ENCODE measurements around the gene DNMT3L.
"Not testable (repeated sequence)": the region's sequence is repeated elsewhere in the genome, so short reads cannot be mapped to it uniquely, and the experiment has no call there.

The DNMT3L gene

DNA sequence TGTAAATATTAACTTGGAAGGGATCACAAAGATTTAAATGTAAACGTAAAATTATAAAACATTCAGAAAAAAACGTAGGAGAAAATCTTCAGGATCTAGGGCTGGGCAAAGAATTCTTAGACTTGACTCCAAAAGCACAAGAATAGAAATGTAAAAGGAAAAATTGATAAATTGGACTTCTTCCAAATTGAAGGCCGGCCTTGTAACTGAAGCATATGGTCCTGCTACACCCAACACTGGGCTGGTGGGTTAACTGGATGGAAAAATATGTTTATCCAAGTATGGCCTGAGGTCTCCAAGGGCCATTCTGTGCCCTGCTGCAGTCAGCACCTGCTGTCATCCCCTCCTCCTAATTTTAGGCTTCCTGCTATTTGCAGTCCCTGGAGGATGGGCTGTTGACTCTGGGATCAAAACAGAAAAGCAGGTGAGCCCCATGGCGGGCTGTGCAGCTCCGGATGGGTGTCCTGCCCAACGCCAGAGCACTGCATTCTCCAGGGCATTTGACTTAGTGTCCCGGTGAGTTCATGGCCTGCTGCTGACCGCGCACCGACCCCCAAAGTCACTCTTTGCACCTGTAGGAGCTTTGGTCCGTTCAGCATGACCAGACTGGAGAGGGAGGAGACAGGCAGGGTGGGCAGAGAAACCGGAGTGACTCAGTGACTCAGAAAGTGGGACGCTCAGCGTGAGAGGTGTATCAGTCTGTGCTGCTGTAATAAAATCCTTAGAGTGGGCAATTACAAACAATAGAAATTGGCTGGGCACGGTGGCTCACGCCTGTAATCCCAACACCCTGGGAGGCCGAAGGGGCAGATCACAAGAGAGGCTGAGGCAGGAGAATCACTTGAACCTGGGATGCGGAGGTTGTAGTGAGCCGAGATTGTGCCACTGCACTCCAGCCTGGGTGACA lies 17.9 kb upstream of the DNMT3L start:
- no peak for DNase-seq (ENCODE audit: low read depth)

DNA sequence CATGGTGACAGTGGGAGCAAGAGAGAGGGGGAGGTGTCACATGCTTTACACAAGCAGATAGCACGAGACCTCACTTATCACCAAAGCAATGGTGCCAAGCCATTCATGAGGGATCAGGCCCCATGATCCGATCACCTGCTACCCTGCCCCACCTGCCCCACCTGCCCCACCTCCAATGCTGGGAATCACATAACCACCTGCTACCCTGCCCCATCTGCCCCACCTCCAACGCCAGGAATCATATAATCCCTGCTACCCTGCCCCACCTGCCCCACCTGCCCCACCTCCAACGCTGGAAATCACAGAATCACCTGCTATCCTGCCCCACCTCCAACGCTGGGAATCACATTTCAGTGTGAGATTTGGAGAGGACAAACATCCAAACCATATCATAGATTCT lies 13.3 kb upstream of the DNMT3L start:
- DNase-seq (ENCODE audit: low read depth) = no peak

DNA sequence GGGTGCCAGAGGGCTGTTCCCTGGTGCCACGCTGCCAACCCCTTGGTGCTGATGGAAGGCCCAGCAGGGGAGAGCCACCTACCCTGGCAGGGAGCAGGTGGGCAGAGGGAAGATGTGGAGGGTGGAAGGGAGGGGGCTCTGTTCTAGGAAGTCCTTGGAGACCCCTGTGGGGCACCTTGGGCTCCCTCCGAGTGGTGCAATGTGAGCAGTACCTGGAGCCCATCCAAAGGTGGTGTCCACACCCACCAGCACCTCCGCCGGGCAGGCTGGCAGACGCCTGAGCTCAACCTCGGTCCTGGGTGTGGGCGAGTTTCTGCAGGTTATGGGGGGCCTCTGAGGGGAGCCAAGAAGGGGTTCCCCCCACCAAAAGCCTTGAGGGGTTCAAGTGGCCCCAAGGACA lies 11.3 kb upstream of the DNMT3L start:
- no peak for DNase-seq (ENCODE audit: low read depth)

DNA sequence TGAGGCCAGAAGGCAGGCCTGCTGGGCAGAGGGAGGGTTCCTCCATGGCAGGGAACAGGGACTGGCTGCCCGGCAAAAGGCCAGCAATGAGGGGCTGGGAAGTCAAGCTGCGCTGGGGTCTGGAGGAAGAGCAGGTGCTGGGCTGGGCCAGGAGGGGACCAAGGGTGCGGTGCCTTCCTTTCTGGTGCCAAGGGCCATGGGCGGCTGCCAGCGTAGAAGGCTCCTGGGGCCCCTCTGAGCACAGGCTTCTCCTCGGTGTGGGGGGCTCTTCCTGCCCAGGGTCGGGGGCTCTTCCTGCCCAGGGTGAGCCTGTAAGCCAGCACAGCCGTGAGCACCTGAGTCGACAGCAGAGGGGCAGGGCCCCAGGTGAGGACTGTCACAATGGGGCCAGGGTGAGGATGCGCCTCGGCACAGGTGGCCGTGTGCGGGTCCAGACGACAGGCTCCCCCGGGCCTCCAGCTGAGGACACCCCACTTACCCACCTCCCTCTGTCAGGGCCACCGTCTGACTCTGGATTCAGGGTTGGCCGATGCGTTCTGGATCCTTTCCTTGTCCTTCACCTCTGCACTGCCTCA lies 10.7 kb upstream of the DNMT3L start:
- no peak for DNase-seq (ENCODE audit: low read depth)

DNA sequence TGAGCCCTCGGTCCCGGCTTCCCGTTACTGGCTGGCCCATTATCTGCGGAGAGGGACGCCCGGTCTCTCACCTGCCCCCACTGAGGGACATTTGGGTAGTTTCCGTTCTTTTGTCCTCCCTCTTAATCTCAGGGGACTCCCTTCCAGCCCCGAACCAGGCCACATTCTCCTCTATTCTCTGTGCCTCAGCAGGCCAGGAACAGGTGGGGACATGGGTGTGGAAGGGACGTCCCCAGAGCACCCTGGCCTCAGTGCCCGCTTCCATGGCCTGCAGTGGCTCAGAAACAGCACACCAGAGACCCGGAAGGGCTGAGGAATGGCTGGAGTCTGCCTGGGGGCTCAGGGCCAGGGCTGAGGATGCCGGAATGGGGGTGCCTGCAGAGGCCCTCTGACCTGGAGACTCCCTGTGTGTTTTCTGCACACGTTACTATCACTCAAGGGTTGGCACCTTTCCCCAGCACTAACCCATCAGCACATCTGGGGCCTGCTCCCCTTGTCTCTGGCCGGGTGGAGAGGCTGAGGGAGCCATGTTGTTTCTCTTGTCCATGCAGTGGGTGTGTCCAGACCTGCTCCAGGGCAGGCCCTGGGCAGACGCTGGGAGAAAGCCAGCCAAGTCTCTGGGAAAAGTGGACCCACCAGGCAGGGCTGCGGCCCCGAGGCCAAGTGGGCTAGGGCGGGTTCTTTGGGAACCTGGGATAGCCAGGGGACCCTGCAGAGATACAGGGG lies 10.0 kb upstream of the DNMT3L start:
- no peak for DNase-seq (ENCODE audit: low read depth)

DNA sequence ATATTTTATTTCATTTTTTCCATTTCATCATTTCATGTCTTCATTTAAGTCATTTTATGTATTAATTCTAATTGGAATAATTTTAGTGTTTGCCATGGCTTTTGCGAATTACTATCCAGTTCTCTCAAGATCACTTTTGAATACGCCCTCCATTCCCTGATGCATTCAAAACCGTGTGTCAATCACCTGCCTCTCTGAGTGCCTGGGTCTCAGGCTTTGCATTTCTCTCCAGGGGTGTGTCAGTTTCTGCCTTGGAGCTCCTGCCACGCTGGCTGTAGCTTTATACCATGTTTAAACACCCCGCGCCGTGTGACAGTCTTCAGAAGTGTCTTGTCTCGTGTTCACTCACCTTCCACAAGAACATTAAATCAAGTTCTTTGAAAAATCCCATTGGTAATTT lies 7.4 kb upstream of the DNMT3L start:
- DNase-seq (ENCODE audit: low read depth) = no peak

DNA sequence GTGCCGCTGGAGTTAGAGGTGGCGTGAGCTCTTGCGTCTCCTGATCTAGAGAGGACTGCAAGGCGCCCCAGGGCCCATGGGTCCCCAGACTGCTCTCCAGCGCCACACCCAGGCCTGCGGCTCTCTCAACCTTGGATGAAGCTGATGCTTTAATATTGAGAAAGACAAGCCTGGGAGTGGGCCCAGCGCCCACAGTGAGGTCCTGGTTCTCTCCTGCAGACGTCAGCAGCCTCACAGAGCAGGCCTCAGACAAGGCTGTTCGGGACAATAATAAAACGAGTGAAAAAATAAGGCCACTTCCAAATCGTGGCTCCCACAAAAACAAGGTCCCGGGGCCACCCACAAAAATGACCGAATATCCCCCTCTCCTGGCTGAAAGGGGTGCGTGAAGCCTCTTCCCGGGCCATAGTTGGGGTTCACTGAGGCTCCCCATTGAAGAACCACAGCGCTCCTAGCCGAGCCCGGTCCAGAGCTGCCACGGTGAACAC lies 6.0 kb upstream of the DNMT3L start:
- DNase-seq (ENCODE audit: low read depth) = no peak

DNA sequence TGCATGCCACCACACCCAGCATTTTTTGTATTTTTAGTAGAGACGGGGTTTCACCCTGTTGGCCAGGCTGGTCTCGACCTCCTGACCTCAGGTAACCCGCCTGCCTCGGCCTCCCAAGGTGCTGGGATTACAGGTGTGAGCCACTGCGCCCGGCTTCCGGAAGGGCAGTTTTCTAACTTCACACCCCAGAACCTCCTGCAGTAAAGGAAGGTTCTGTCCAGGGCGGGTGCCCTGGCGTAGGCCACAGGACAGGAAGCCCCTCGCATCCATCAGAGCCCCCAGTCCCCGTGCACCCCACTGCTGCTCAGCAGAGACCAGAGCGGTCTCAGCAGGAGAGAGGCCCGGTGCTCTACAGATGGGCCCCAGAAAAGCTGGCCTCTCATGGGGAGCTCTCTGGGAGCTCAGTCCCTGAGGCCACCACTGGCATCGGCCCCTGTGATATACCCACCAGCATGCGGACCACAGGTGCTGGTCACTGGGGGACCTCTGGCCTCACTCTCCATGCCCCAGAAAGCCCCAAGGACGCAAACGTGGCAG lies 4.1 kb upstream of the DNMT3L start:
- DNase-seq (ENCODE audit: low read depth) = no peak

DNA sequence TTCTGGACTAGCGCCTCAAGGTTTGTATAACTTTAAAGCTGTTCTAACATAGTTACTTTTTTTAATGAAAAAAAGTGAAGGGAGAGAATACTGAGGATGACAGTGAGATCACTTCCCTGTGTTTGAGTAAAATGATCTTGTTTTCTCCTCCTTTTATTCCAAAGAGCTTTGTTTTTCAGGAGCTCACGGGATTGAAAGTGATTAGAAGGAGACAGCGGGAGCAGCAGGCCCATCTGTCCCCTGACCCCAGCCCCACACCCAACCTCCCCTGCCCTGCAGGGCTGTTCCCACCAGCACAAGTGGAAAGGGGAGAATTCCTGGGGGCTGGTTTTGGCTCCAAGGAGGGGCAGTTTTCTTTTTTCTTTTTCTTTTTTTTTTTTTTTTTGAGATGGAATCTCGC lies 2.1 kb upstream of the DNMT3L start:
- no peak for DNase-seq (ENCODE audit: low read depth)

DNA sequence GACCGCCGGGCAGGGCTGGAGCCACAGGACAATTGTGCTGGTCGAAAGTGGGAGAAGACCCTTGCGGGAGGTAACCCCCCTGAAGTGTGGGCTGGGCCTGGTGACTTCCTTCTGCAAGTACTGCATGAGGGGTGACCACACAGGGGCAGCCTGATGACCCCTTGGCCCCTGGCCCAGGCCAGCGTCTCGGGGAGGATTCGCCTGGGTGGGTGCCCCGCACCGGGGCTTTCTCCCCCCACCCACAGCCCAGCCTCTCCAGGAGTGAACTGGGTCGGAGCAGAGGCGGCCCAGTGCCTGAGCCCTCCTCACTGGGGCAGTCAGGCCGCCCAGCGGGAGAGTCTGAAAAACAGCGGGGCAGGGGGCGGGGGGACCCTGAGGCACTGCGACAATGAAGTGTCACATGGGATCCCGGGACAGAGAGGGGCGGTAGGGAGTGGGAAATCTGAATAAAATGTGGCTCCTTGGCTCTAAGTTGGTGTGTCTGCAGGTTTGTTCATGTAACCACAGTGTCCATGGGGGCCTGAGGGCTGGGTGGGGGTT lies 1.6 kb upstream of the DNMT3L start:
- DNase-seq (ENCODE audit: low read depth) = no peak

DNA sequence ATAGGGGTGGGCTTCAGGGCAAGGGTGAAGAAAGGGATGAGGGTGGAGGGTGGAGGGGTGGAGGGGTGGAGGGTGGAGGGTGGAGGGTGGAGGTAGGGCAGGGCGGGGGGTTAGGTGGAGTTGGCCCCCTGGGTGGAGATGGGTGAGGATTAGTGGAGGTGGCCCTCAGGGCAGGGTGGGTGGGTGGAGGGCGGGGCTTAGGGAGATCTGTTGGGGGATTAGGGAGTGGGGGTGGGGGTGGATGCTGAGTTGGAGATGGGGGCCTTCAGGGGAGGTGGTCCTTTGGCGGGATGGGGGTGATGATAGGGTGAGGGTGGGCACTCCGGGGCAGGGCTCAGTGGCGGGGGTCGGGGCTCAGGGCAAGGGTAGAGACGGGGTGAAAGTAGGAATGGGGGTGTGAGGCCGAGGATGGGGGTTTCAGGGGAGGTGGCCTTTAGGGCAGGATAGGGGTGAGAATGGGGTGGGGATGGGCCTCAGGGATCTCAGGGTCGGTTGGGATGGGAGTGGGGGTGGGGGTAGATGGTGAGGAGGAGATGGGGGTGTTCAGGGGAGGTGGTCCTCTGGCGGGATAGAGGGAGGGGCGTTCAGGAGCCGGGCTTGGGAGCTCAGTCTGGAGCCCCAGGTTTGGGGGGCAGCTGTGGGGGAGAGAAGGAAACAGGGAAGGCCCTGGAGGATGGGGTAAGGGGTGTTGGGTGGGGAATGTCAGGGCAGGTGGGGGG lies 800 bp upstream of the DNMT3L start:
- no peak for DNase-seq (ENCODE audit: low read depth)

DNA sequence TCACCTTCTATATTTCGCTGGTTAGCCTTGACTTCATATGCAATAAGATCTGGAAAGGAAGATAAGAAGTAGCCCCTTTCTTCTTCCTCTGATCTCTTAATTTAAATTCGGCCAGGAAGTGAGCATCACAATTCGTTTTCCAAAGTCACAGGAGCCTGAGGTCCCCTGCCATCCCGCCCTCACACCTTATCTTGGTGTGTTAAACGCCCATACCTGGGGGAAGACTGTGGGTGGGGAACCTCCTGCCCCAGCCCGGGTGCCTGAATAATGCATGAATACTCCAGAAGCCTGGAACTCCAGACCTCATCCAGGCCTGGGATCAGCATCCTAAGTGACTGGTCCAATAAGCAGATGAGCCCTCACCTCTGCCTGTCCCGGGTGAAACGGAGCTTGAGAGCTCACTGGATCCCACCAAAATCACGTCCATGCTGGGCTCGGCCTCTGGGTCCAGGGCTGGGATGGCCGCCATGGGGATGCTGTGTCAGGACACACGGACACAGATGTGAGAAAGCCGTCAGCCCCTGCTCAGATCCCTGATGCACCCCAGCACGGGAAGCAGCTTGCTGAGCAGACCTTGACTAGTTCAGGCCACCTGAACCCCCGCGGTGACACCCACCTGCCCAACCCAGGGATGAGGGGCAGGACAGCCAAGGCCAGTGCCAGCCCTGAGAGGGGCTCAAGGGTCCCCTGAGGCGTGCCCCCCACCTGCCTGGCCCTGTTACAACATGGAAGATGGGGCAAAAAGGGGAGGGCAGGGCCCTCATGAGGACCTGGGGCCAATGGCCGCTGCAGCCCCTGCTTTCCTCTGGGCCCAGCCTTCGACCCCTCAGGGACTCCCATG lies 686 bp downstream of the DNMT3L start:
- no peak for DNase-seq (ENCODE audit: low read depth)

DNA sequence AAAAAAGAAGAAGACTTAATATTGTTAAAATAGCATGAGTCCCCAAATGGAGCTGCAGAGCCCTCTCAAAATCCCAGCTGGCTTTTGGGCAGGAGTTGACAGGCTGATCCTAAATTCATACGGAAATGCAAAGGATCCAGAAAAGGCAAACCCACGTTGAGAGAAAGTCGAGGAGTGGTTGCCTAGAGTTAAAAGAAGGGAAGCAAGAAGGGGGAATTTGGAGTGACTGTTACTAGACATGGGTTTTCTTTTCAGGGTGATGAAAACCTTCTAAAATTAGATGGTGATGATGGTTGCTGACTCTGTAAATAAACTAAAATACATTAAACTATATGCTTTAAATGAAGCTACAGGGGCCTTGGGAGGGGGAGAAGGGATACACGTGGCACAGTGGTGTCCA lies 1.6 kb downstream of the DNMT3L start:
- DNase-seq (ENCODE audit: low read depth) = no peak

DNA sequence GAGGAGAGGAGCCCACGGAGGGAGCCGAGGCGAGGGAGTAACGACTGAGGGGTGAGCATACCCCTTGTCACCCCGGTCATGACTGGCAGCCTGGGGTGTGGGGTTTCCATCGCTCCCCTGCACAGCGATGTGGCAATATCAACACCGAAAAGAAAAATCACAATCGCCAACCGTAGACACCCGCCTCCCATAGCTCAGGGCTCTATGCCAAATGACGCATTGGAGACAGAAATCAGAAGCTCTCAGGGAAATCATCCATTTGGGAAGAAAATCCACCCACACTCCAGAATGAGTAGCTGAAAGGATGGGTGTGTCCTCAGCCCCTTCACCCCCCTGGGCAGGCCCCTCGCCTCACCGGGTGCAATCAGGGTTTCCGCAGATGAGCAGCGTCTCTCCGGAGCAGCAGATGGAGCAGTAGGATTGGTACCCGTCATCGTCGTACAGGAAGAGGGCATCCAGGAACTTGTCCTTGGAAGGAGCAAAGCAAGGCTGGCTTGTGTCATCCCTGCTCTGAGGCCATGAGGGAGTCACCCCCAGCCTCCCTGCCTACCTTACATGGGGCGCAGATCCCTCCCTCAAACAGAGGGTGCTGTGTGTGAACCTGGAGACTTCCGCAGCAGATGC lies 2.5 kb downstream of the DNMT3L start:
- no peak for DNase-seq (ENCODE audit: low read depth)

DNA sequence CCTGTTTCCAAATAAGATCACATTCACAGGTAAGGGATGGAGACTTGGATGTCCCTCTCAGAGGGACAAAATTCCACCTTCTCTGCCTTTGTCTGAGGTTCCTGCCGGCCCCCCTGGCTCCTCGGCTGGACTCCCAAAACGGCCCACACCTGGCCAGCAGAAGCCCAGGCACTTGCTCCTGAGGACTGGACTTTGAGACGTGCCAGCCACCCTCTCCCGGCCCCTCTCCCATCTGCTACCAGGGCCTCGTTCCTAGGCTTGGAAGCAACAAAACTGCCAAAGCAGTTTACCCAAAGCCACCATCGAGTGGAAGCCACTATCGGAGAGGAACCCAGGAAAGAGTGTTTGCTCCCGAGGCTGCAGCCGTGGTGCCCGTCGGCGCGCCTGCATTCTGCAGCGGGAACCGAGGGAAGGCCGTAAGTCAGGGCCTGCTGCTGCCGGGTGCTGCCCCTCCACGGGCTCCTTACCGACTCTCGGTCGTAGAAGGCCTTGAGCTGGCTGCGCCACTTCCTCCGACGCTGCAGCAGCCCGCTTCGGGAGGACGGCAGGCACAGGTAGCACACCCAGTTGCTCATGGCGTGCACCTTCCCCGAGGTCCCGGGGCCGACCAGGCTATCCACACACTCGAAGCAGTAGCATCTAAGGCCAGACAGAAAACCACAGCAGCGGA lies 3.5 kb downstream of the DNMT3L start:
- no peak for DNase-seq (ENCODE audit: low read depth)

DNA sequence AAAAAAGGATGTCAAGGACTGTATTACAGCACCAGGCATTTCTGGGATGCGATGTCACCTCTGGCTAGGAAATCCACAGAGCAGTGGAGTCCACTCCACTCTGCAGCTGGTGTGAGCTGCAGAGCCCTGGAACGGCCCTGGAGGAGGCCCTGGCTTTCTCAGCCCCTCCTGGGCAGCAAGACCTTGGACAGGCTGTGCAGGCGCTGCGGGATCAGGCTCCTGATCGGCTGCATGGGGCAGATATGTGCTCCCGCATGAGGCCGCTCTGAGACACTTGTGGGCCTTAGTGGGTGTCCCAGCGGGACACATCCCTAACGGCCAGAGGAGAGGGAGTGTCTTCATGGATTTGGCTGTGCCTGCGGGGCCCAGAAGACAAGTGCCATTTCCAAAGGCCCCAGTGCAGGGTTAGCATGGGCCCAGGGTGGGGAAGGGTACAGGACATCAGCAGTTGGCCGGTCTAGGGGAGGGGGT lies 6.2 kb downstream of the DNMT3L start:
- DNase-seq (ENCODE audit: low read depth) = no peak

DNA sequence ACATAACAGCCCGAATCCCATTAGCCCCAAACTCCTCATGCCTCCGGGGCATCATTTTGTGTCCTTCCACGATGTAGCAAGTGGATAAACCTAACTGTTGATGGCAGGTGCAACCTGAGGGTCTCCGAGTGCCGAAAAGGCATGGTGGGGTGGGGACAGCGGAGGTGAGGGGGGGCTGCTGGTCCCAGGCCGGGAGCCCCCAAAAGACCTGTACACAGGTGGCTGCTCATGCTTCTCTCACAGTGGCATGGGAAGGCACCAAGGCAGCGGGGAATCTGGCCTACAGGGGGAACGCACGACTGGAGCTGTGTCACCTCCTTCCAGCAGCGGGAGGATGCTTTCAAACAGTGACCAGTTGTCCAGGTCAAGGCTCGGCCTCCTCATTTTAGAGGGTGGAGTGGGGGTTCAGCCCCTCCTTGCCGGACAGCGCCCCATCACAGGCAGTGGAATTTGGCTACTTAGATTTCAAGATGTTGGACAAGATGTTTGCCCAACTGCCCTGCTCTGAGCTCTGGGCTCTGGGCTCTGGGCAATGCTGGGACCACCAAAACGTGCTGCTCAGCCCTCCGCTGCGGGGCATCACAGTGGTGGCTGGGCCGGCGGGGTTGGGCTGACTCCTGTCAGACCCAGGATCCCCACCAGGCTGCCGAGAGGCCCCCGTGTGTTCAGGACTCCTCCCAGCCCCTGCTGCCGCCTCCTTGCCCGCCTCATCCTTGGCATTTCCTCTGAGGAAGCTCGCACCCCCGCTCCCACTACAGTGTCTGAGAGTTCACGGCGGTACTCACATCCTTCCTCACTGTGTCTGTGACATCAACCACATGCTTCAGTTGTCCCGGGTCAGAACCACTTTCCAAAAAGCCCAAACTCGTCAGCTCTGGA lies 7.6 kb downstream of the DNMT3L start:
- no peak for DNase-seq (ENCODE audit: low read depth)

DNA sequence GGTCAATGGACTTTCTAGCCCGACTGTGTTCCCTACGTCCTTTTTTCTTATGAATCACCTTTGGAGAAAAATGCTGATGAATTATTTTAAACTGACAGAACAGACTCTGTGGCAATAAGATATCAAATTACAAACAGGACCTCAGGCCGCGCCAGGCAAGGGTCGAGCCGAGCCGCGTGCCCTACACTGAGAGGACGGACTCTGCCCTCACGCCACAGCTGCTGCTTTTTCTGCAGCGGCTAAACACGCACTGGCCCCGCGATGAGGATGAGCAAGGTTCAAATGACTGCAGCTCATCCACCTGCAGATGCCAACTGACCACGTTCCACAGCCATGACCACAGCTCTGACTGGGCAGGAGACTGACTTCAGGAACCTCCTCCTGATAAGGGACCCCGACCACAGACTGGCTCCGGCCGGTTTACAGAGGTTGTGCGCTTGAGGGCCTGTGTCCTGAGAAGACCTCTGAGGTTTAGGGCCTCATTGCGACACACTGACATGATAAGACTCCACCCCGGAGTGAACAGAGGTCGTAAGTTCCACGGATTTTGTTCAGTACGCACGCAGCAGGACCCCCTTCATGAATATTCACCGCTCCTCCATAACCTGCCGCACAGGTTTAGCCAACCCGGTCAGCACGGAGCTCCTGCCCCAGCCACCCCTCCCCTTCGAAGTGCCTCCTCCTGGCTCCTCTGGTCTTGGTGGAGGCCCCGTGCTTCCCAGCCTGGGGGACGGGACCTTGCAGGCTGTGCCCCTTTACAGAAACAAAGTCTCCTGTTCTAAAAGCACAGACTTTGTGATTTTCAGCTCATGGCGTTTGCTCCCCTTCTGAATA lies 12.3 kb downstream of the DNMT3L start:
- not testable (repeated sequence) for DNase-seq (ENCODE audit: low read depth)

All from stromal cell of bone marrow (primary cell).